Hematopoietic multipotent progenitor cell (in vitro differentiated cells): ENCODE measurements around the gene WNK1. TPM values are rescaled to one million over a fixed set of nuclear protein-coding genes. Genes with fewer than 3 reads are reported as not detected.
A peak's percentile ranks its signal among the peaks of the same experiment; 100 is the strongest.
"Not testable (repeated sequence)": the region's sequence is repeated elsewhere in the genome, so short reads cannot be mapped to it uniquely, and the experiment has no call there.

Experiments
- DNase-seq, 3 donors: peaks; one replicate each; pipeline ENCODE4 v3.0.0-alpha.2; 2011 to 2015; ENCODE audit warnings: low read depth in 2 of 3, low spot score in 2 of 3
- total RNA-seq: library from RNA; depleted of rRNA; stranded (reverse); fragments of >200 nt; gene quantifications from one replicate; pipeline ENCODE4 v1.2.3, GENCODE V29; 2012

Gene WNK1
- total RNA-seq, 1 donor = 134 TPM

DNA sequence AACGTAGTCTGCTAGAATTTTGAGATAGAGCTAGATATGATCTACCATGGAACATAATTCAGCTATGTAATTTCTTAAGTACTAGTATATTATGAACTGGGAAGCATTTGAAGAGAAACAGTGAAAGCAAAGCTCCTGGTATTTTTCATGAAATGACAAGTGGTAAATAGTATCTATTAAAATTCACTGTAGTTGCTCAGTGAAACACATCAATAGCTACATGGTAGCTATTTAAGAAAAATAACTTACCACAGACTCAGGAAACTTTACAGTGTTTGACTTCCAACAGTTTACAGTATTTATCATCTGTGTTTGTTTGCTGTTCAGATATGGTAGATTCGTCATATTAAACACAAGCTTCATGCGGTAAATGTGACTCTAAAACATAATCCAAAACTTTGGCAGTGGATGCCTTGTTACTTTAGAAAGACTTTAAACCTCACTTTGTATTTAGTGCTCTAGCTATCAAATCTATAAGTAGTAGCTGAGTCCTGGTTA lies 25.2 kb downstream of the WNK1 start:
- no peak for DNase-seq

- no peak for DNase-seq
Measured at GRCh38 chr12:778615-779014, 26.2 kb downstream of the WNK1 start.

DNA sequence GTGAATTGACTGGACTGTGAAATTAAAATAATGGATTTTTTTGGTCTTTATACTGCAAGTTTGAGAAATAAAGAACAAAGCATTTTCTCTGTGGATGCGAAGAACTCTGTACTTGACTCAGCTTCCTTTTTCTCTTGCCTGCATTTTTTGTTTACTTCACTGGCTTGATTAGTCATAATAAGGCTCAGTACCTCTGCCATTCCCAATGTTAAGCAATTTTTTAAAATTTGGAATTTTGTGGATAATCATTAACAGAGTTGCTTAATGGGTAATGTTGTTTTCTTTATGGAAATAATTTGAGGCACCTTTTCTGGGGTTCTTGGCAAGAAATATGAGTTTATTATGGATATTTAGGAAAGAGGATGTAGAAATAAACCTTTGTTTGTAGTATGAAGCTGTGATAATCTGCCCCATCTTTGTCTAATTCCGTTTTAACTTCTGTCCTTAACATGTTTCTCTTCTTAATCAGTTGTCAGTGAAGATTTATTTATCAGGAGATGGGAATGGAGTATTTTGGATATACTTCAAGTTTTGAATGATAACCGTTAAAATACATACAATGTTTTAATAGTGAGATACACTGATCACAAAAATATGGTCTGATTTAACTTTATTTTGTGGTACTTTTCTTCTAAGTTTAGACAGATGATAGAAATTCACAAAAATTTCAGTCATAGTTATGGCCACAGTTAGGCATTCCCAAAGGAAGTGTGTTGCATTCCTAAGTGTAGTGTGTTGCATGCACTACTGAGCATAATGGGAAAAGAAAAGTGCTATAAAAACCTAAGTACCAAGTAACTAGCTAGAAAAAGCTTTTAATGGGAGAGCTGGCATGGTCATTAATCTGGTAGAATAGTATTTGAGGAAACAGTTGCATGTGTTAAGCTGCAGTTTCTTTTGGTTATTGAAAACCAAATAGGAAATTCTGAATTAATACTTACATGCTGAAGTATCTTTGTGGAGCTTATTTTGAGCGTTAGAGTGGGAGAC lies 27.7 kb downstream of the WNK1 start:
- DNase-seq = no peak

DNA sequence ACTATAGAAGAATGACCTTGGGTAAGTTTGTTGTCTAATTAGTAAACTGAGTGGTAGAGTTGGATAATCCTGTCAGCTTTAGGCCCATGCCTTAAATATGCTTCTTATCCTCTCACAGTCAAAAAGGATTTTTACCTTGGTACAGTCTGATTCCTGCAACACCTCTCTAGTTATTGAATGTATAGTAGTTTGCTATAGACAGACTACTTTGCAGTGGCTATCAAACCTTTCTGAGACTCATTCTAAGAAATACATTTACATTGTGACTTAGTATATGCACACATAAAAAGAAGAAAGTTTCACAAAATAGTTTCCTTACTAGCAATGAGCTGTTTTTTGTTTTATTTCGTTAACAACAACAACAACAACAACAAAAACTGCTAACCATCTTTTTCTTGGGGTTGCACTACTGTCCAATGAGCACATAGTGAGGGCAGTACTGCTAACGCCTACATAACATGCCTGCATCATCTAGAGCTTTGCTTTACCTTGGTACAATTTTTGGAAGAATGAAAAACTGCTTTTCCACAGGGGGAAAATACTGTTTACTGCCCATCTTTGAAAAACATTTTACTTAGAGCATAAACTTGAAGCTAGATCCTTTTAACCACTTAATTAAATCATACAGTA lies 28.5 kb downstream of the WNK1 start:
- DNase-seq = no peak

DNA sequence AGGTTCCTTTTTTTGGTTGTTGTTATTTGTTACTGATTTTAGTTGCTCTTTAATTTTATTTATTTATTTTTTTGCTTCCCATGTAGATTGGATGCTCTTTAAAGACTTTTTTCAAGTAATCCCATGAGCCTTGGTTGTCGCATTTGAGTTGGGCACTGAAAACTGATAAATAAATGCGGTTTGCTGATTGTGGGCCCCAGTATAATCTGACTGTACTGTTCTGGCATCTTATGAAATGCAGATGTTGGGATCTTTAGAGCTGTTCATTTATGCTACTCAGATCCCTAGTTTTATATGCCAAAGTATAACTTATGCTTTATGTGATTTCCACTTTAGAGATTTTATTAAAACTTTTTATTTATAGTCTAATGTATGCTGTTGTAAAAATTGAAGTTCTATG lies 33.3 kb downstream of the WNK1 start:
- DNase-seq = no peak

GRCh38 chr12:788288-788687 lies 35.9 kb downstream of the WNK1 start:
- no peak for DNase-seq

GRCh38 chr12:788762-789161 lies 36.4 kb downstream of the WNK1 start:
- not testable (repeated sequence) for DNase-seq

- DNase-seq = peak in 1 of 3 donors; percentile 21
Measured at GRCh38 chr12:789852-790563, 37.6 kb downstream of the WNK1 start.

- DNase-seq = no peak
Measured at GRCh38 chr12:790608-791007, 38.2 kb downstream of the WNK1 start.

GRCh38 chr12:793037-793436 lies 40.7 kb downstream of the WNK1 start:
- no peak for DNase-seq

DNA sequence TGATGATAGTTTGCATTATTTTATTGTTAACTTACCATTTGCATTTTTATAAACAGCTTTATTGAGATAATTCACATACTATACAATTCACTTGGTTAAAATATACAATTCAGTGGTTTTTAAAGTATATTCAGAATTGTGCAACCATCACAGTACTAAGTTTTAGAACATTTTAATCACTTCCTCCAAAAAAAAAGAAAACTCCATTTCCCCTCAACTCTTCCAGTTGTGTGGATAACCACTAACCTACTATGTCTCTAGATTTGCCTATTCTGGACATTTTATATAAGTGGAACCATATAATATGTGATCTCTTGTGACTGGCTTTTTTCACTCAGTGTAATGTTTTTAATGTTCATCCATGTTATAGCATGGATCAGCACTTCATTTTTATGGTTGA lies 41.3 kb downstream of the WNK1 start:
- DNase-seq = no peak

DNA sequence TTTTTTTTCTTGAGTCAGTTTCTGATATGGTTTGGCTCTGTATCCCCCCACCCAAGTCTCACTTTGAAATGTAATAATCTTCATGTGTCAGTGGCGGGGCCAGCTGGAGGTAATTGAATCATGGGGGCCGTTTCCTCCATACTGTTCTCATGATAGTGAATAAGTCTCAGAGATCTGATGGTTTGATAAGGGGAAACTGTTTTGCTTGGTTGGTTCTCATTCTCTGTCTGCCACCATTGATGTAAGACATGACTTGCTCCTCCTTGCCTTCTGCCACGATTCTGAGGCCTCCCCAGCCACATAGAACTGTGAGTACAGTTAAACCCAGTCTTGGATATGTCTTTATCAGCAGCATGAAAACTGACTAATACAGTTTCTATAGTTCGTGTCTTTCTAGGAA lies 42.9 kb downstream of the WNK1 start:
- DNase-seq = peak in 2 of 3 donors; percentile 23 to 65

GRCh38 chr12:800401-800800 lies 48.0 kb downstream of the WNK1 start:
- DNase-seq = no peak

GRCh38 chr12:802242-803120 lies 50.1 kb downstream of the WNK1 start:
- DNase-seq = no peak

DNA sequence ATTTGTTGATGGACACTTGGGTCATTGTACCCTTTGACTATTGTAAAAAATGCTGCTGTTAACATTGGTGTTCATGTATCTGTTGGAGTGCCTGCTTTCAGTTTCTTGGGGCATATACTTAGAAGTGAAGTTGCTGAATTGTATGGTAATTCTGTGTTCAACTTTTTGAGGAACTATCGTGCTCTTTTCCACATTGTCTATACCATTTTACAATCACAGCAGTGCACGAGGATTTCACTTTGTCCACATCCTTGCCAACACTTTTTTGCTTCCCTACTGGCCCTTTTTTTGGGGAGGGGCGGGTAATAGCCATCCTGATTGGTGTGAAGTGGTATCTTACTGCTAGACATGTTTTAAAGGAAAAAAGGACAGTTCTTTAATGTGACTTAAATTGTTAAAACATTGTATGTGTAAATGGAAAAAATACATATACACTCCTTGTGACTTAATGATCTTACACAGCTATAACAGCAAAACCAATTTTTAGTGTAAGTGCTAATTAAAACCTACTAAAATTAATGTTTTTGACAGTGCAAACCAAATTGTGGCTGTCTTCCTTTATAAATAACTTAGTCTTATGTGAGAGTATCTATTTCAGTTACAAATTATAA lies 52.7 kb downstream of the WNK1 start:
- peak in 2 of 3 donors; percentile 25 to 46 for DNase-seq

- DNase-seq = no peak
Measured at GRCh38 chr12:806200-806791, 53.9 kb downstream of the WNK1 start.

DNA sequence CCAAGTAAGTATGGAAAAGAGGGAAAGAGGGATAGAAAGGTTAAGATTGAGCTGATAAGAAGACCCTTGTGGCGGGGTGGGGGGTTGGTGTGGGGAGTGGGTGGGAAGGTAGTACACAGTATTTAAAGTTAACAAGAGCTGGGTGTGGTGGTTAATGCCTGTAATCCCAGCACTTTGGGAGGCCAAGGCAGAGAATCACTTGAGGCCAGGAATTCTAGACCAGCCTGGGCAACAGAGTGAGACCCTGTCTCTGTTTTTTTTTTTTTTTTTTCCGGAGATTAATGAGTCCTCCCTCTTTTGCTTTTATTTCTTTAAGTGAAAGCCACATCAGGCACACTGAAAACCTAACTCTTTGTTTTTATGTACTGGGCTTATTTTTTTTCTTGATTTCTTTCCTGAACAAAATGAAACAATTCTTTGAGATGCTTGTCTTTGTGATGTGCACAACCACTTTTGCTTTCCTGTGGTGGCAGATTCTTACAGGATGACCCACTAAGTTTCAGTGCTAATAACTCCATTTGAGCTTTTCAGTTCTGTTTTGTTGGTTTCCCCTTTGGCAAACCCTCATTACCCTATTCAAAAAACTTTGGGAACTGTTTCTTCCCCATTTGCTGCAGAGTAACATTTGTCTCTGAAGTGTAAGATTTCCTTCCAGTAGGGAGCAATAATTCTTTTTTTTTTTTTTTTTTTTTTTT lies 54.8 kb downstream of the WNK1 start:
- DNase-seq = no peak

- no peak for DNase-seq
Measured at GRCh38 chr12:810116-810515, 57.7 kb downstream of the WNK1 start.
